Hepatocyte (in vitro differentiated cells): ENCODE data around the gene TCF12.

Experiments used
- CTCF ChIP-seq: fragments of 200-600 bp; sonication (generic); IDR thresholded peaks from 2 replicates; pipeline ENCODE4 v1.5.1; 2016; ENCODE audit warnings: antibody characterized with exemption, mild to moderate bottlenecking; ENCODE audit not compliant: poor library complexity
- EZH2 ChIP-seq: fragments of 200-600 bp; sonication (generic); IDR thresholded peaks from 2 replicates; pipeline ENCODE4 v1.6.1; 2016; ENCODE audit warnings: antibody characterized with exemption, mild to moderate bottlenecking, borderline replicate concordance
- EZH2phosphoT487 ChIP-seq: fragments of 200-600 bp; sonication (generic); IDR thresholded peaks from one replicate; pipeline ENCODE4 v1.6.1; 2018; ENCODE audit warnings: antibody characterized with exemption, mild to moderate bottlenecking, low read depth, moderate library complexity; ENCODE audit not compliant: unreplicated experiment, severe bottlenecking

- TF ChIP-seq CTCF: no peak
- no peak for TF ChIP-seq EZH2phosphoT487
- no peak for TF ChIP-seq EZH2
Measured at GRCh38 chr15:57306944-57307411, 388.5 kb downstream of the TCF12 start.
